Skin epidermis (tissue), 12 donors: Measurements from ENCODE around the gene VWA1.
"Not testable (repeated sequence)": the region's sequence is repeated elsewhere in the genome, so short reads cannot be mapped to it uniquely, and the experiment has no call there.

Experiments used
- H3K27ac ChIP-seq, 21 experiments: fragments of 200-600 bp; sonication (generic) in 11 of 21; one replicate each; pipeline ENCODE4 v1.5.0; 2020; ENCODE audit warnings: mild to moderate bottlenecking in 3 of 21, inconsistent platforms in 2 of 21, moderate library complexity in 2 of 21
- H3K4me3 ChIP-seq, 7 experiments: fragments of 200-600 bp; sonication (generic) in 2 of 7; one replicate each; pipeline ENCODE4 v1.5.0; 2020; ENCODE audit warnings: inconsistent platforms in 2 of 7, mild to moderate bottlenecking in 2 of 7, moderate library complexity in 1 of 7

VWA1 gene

DNA sequence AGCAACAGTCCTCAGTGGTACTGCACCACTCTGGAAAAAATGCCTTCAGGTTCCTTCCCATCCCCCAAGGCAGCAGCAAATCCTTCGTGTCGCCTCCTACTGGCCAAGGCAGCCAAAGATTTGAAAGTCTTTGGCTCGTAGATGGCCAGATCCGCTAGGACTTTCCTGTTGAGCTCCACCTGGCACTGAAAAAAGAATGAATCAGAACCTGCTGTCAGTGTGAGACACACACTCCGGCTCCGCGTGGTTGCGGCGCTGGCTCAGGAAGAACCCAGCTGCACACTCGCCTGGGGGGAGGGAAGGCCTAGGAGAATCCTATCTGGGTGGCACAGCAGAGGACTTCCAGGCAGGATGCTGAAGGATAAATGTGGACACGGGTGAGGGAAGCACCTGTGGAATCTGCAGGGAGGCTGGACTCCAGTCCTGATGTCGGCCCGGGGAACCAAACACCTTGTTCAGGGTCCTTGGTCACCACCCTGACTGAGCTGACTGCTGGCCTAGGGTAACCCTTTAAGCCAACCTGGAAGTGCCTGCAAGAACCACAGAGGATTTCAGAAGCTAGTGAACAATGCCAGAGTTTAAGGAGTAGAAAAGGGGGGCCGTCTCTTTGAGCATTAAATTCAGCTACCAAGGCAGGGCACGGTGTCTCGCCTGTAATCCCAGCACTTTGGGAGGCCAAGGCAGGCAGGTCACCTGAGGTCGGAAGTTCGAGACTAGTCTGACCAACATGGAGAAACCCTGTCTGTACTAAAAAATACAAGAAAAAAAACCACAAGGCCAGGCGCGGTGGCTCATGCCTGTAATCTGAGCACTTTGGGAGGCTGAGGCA is 33.2 kb upstream of the VWA1 start:
- H3K27ac ChIP-seq = peak overlapping the region in 1 of 21 experiments; percentile 30
- no peak overlapping the region for H3K4me3 ChIP-seq

DNA sequence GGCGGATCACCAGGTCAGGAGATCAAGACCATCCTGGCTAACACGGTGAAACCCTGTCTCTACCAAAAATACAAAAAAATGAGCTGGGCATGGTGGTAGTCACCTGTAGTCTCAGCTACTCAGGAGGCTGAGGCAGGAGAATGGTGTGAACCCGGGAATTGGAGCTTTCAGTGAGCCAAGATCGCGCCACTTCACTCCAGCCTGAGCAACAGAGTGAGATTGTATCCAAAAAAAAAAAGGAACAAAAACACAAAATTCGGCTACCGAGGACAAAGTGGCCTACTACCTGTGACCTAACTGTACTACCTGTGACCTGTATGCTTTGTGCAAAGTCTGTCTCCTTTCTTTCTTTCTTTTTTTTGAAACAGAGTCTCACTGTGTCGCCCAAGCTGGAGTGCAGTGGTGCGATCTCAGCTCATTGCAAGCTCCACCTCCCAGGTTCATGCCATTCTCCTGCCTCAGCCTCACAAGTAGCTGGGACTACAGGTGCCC is 32.5 kb upstream of the VWA1 start:
- not testable (repeated sequence) for H3K4me3 ChIP-seq, H3K27ac ChIP-seq

DNA sequence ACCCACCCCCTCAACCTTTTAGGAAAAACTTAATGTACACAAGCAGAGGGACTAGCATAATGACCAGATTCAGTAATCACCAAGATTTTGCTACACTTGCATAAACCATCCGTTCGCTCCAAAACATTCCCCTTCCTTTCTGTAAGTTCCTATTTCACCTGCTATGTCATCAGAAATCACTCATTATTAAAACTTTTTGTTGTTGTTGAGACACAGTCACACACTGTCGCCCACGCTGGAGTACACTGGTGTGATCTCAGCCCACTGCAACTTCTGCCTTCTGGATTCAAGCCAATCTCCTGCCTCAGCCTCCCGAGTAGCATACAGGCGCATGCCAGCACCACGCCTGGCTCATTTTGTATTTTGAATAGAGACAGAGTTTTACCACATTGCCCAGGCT is 31.8 kb upstream of the VWA1 start:
- no peak overlapping the region for H3K27ac ChIP-seq
- no peak overlapping the region for H3K4me3 ChIP-seq

DNA sequence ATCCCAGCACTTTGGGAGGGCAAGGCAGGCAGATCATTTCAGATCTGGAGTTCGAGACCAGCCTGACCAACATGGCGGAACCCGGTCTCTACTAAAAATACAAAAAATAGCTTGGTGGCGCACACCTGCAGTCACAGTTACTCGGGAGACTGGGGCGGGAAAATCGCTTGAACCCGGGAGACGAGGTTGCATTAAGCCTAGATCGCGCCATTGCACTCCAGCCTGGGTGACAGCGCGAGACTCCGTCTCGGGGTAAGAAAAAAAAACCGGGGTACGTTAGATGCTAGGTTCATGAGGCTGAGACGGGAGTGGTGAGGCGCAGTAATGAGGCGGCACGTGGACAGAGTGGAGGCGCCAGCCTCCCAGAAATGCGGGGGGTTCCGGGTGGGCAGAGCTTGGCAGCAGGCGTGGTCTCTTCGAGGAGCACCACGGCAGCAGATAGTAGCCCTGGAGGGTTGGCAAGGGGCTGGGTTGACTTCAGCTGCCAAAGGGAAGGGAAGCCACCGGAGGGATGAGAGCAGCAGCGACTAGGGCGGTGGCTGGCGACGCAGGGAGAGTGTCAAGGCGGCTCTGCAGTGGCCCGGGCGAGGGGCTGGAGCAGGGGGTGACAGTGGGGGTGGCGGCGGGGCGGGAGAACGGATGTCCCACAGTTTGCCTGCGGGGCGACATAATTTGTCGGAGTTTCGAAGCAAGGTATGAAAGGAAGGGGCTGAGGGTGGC is 29.2 kb upstream of the VWA1 start:
- peak overlapping the region; percentile 81 to 100 (median 94) for H3K4me3 ChIP-seq
- peak overlapping the region; percentile 31 to 97 (median 90) for H3K27ac ChIP-seq

DNA sequence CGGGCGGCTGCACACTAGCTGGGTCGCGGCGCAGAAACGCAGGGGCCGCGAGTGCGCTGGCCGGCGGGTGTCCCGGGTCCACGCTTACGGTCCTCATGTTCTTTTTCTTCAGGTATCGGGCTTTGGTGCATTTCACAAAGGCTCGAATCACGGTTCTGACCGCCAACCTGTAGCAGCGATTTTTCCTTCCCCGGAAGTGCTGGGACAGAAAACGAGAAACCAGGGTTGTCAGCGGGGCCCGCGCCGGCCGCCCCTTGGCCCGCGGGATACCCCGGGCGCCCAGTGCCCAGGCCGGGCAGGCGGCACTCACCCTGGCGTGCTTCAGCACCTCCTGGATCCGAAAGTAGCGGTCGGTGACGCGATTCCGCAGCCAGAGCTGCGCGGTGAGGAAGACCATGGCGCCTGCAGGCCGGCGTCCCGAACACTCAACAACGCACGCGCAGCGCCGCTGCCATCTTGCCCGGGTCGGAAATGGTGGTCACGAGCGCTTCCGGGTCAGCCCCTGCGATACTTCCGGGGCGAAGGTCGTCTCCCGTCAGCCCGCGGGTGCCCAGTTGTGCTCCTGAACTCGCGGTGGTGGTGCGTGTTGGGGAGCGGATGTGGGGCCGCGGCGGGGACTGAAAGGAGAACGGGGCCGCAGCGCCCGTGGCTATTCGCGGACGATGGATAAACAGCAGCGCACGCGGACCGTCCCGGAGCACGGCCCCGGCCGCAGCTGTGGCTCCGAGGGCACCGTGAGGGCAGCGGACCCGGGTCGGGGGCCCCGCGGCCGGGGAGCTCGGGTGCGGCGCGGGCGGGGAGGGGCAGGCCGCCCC is 28.5 kb upstream of the VWA1 start, which contains the start of gene MRPL20:
TSS of gene MRPL20 (minus strand) at position 473 of the 815 bp plus-strand sequence. CDS start at position 397, 76 bp downstream.
- H3K4me3 ChIP-seq = peak within 1 kb of the TSS; percentile 81 to 100 (median 94)
- H3K27ac ChIP-seq = peak within 1 kb of the TSS; percentile 84 to 97 (median 90)

DNA sequence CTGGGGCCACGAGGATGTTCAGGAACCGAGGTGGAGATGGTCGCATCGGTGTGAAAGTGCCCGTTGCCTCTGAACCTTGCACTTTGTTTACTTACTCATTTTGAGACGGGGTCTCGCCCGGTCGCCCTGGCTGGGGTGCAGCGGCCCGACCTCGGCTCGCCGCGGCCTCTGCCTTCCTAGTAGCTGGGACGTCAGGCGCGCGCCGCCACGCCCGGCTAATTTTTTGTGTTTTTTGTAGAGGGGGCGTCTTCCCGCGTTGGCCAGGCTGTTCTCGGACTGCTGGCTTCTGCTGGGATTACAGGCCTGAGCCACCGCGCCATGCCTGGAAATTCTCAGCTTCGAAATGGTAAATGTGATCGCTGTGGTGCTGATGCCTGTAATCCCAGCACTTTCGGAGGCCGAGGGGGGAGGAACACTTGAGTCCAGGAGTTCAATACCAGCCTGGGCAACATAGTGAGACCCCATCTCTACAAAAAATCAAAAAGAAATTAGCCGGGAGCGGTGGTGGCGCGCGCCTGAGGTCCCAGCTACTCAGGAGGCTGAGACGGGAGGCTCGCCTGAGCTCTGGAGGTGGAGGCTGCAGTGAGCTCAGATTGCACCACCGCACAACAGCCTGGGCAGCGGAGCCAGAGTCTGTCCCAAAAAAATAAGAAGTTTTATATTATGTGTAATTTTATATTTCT is 27.7 kb upstream of the VWA1 start:
- Histone ChIP-seq H3K4me3 (peak overlapping the region; percentile 81 to 100 (median 94)), H3K27ac (peak overlapping the region; percentile 84 to 97 (median 90))

DNA sequence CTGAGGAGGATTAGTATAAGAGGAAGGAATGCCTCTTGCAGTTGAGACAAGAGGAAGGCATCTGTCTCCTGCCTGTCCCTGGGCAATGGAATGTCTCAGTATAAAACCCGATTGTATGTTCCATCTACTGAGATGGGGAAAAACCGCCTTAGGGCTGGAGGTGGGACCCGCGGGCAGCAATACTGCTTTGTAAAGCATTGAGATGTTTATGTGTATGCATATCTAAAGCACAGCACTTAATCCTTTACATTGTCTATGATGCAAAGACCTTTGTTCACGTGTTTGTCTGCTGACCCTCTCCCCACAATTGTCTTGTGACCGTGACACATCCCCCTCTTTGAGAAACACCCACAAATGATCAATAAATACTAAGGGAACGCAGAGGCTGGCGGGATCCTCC is 25.3 kb upstream of the VWA1 start:
- not testable (repeated sequence) for H3K27ac ChIP-seq, H3K4me3 ChIP-seq

DNA sequence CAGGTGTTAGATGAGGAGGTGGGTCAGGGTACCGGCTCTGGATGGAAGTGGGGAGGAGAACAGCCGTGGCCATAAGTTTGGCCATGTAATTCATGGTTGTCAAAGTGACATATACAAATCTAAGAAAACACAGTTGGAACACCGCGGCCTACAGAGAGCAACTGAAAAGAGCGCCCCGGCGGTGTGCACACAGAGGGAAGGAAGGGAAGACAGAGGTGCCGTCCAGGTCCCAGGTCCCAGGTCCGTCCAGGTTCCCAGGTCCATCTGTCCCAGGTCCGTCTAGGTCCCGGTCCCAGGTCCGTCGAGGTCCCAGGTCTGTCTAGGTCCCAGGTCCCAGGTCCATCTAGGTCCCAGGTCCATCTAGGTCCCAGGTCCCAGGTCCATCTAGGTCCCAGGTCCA is 23.9 kb upstream of the VWA1 start:
- Histone ChIP-seq H3K4me3 (no peak overlapping the region), H3K27ac (no peak overlapping the region)

DNA sequence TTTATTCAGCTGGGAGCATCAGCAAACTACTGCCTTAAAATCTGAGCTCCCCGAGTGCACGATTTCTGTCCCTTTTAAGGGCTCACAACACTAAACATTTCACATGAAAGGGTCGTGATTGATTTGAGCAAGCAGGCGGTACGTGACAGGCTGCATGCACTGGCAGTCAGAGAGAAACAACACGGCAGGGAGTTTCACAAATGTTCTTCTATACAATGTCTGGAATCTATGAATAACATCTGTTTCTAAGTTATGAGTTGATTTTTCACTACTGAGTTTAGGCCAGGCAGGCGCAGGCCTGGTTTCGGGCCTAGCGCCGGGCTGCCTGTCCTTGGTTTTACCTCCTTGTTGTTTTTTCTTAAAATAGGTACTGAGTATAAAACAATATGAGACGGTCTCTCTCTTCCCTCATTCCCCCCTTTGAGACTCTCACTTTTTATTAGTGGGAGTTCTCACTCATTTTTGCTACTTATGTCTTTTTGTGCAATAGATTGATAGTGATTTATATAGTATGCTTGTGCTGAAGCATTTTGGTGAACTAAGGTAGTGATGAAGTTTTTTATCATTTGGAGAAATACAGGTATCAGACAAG is 23.1 kb upstream of the VWA1 start:
- H3K27ac ChIP-seq, H3K4me3 ChIP-seq: not testable (repeated sequence)

DNA sequence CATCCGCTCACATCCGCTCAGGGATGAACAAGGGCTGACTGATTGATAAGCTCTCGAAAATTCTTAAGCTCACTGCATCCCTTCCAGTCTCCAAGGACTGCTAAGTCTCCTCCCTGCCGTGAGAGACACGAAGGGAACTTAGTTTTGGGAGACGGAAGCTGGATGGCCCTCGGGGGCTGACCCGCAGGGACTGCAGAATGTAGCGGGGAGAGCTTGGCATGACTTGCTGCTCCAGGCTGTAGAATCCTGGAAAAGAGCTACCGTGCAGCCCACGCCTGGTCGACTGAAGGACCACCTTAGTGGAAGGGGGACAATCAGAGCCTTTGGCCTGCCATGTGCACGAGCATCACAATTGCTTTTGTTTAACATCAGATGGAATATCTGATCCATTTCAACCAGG is 19.7 kb upstream of the VWA1 start:
- Histone ChIP-seq H3K27ac (no peak overlapping the region), H3K4me3 (no peak overlapping the region)

DNA sequence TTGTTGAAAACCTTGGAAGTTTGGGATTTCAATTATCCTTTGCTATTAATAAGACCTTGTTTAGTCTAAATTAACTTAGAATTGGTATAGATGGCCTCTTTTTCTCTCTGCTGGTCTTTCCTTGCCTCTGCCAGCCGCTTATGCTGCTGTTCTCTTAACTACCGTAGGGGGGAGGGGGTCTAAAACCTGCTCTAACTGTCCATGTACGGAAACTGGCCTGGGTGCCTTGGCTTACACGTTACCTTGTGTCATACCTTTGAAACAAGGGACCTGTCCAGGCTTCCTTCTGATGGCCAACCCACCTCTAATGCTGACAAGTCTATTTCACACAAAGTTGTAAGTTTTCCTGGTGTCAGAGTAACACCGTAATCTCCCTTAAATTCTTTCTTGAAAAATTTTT is 18.1 kb upstream of the VWA1 start:
- not testable (repeated sequence) for H3K4me3 ChIP-seq
- peak overlapping the region in 6 of 21 experiments; percentile 21 to 77 (median 48) for H3K27ac ChIP-seq

DNA sequence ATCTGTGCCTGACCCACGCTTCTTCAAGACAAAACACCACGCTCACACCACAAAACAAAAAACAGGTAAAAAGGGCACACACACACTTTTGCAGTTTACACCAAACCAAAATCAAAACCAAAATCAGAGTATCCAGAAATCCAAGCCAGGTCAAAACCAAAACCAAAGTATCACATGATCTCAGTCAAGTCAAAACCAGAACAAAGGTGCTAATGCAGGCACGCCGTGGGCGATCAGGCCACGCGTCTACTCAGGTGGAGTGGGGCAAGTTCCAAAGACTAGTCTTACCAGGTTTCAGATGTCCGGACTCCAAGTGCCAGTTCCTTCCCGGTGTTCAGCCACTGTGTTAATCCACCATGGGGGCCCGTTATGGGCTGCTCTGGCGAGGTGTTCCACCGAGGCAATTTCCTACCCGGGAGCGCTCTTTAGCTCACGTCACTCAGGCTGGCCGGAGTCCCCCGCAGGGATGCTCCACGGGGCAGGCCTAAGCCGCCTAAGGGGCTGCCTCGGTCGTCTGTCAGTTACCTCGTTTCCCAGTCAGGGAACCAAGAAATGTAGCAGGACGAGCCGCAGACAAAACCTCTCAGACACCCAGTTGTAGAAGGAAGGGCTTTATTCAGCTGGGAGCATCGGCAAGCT is 17.5 kb upstream of the VWA1 start:
- not testable (repeated sequence) for H3K4me3 ChIP-seq
- H3K27ac ChIP-seq = peak overlapping the region in 10 of 21 experiments; percentile 16 to 77 (median 58)

DNA sequence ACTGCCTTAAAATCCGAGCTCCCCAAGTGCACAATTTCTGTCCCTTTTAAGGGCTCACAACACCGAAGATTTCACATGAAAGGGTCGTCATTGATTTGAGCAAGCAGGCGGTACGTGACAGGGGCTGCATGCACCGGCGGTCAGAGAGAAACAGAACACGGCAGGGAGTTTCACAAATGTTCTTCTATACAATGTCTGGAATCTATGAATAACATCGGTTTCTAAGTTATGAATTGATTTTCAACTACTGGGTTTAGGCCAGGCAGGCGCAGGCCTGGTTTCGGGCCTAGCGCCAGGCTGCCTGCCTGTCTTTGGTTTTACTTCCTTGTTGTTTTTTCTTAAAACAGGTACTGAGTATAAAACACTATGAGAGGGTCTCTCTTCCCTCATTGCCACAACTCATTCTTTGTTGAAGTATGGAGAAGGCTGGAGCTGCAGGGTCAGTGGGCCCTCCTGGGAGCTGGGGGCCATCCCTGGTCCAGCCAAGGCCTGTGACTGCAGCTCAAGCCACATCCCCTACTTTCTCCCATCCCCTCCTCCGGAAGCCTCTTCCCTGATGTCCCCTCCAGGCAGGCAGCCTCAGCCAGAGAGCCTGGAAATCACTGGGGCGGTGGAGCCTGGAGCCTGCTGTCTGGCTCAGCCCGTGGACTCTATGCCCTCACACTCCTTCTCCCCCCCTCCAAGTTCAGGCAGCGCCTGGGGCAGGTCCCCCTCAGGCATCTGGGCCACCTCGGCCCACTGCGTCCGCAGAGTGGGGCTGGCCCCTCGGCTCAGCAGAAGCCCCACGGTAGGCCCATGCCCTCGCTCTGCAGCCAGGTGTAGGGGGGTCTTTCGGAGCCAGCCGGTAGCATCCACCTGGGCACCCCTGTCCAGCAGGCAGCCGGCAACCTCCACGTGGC is 16.8 kb upstream of the VWA1 start:
- H3K27ac ChIP-seq = peak overlapping the region in 12 of 21 experiments; percentile 16 to 77 (median 58)
- H3K4me3 ChIP-seq = no peak overlapping the region

DNA sequence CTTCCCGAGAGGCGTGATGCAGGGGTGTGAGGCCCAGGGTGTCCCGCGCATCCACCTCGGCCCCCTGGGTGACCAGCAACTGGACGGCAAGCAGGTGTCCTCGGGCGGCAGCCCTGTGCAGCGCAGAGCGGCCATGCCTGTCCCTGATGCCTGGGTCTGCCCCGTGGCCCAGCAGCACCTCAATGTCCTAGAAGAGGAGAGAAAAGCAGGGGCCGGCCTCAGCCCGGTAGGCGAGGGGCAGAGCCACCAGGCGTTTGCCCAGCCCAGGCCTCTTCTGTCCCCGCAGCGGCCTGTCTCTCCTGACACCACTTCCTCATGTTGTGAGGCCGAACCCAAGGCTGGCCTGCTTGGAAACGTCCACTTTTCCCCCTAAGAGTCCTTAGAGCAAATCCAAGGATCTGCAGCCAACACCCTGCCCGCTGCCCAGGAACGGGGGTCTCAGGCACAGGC is 16.1 kb upstream of the VWA1 start:
- Histone ChIP-seq H3K4me3 (peak overlapping the region in 3 of 7 experiments; percentile 21 to 44 (median 23)), H3K27ac (peak overlapping the region in 15 of 21 experiments; percentile 26 to 79 (median 72))

DNA sequence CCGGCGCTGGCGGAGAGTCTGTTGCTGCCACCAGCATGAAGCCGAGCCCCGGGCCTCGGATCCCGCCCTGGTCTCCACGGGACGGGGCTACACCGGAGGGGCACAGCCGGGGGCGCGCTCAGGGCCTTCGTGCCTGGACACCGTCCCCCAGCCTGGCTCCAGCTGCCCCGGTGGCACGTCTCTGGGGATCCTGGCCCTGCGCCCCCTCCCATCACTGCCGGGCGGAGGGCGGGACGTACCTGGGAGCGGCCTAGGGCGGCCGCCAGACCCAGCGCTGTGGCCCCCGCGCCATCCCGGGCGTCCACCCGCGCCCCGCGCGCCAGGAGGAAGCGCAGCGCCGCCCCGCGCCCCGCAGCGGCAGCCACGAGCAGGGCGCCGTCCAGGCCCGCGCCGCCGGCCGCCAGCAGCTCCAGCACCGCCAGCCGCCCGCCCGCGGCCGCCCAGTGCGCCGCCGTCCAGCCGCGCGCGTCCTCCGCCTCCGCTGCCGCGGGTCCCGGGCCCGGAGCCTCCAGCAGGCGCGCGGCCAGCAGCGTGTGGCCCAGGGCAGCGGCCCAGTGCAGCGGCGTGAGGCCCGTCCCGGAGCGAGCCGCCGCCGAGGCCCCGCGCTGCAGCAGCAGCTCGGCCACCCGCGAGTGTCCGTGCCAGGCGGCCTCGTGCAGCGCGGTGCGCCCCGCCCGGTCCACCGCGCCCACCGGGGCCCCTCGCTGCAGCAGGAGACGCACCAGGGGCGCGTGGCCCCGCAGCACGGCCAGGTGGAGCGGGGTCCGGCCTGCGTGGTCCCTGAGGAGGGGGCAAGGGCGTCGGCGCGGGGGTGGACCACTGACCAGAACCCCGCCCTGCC is 15.5 kb upstream of the VWA1 start:
- H3K4me3 ChIP-seq = peak overlapping the region; percentile 13 to 44 (median 23)
- H3K27ac ChIP-seq = peak overlapping the region in 17 of 21 experiments; percentile 18 to 79 (median 68)

DNA sequence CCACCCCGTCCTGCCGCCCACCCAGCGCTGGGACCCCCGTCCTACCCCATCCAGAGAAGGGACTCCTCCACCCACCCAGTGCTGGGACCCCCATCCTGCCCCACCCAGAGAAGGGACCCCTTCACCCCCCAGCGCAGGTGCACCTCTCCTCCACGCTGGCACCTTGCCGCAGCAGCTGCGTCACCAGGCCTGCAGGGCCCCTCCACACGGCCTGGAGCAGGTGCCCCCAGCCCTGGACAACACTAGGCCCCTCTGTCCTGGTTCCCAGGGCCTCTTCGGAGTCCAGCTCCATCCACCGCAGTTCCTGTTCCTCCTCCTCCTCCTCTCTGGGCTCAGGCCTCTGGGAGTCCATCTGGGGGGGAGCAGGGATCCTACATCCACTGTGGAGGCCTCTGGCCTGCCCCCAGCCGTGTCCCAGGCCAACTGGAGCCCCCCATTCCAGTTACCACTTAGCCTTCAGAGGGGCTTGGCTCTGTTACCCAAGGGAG is 14.8 kb upstream of the VWA1 start:
- Histone ChIP-seq H3K27ac (peak overlapping the region in 14 of 21 experiments; percentile 11 to 72 (median 51)), H3K4me3 (peak overlapping the region; percentile 13 to 44 (median 20))
